CD4-positive, alpha-beta T cell treated with Interleukin-15 for 1 hour (primary cell): ENCODE results near the gene MCTP1.

Source experiments
- DNase-seq: peaks from one replicate; pipeline ENCODE4 v3.0.0-alpha.2; 2020

The MCTP1 gene

DNA sequence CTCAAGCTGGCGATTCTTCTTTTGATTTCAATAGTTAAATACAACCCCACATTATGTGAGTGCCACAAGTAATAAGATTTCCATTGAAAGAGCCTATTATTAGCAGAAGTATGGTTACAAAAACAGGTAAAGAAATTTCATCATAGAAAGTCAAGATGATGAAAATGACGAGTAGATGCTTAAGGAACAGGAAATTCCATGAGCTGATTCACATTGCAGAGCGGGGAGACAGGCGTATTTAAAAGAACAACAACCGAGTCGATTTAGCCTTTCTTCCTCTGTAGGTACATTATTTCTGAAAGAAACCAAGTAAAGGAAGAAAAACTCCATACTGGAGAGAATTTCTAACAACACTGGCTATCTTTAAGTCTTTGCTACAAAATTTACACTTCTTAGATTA is 356.0 kb downstream of the MCTP1 start:
- DNase-seq: no peak

DNA sequence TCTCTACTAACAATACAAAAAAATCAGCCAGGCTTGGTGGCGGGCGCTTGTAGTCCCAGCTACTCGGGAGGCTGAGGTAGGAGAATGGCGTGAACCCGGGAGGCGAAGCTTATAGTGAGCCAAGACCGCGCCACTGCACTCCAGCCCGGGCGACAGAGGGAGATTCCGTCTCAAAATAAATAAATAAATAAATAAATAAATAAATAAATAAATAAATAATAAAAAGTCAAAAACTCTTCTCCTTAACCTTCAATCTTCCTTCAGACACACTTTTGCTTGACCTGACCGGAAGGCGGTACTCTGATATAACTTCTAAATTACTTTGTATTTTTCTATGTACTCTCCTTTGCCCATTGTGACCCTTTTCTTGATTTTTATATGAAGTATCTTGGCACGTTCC is 364.3 kb downstream of the MCTP1 start:
- no peak for DNase-seq

DNA sequence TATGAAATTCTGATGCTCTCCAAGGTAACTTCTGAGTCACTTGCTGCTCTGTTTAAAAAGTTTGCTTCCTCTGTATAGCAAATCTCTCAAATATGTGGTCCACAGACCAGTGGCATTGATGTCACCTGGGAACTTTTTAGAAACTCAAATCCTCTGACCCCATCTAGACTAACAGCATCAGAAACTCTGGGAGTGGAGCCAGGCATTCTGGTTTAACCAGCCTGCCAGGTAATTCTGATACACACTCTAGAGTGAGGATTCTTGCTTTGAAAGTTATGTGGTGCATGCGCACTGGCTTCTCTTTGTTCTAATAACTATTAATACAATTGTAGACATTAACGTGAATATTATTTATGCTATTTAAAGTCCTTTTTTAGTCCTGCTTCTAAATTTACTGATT is 368.3 kb downstream of the MCTP1 start:
- DNase-seq: no peak

DNA sequence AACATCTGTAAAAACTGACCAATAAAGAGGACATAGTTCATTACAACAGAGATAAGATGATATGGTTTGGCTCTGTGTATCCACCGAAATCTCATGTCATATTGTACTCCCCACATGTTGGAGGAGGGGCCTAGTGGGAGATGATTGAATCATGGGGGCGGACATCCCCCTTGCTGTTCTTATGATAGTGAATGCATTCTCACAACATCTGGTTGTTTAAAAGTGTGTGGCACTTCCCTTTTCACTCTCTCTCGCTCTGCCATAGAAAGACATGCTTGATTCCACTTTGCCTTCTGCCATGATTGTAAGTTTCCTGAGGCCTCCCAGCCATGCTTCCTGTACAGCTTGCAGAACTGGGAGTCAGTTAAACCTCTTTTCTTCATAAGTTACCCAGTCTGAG is 373.6 kb downstream of the MCTP1 start:
- DNase-seq: no peak

DNA sequence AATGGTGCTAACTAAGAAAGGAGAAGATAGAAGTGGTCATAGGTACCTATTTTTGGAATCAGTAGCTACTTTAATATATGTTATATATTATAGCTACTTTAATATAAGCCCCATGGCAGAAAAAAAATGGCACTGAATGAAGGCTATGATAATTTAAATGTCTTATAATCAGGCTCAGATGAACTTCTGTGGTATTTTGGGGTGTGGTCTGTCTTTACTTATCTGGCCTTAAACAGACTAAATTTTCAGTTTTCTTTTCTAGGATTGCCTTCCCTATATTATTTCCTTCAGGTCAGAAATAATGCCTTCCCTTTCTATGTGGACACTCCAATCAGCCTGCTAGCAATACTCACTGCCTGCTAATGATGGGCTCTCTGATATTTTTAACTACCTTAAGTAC is 374.2 kb downstream of the MCTP1 start:
- DNase-seq: no peak

DNA sequence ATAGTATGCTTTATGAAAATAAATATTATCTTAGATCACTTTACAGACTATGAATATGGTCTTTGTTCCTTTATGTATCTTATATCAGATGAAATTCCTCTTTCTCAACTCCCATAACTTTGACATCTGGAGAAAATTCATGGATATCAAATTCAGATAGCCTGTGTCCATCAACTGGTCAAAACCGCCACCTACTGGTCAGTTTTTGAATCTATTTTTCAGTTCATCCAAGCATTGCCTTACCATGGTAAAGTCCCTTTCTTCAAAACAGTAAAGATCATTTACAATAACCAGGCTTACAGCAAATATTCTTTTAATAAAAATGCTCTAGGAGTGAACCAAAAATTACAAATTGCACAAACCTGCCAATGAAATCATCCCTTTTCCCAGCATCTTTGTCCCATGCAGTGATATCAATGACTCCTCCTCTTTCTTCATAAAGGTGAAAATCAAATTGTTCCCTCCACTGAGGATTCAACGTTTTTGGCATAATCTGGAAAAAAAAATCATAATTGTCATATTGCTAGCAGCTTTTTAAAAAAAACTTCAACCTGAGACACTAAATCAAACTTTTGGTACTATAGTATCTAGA is 375.9 kb downstream of the MCTP1 start:
- no peak for DNase-seq

DNA sequence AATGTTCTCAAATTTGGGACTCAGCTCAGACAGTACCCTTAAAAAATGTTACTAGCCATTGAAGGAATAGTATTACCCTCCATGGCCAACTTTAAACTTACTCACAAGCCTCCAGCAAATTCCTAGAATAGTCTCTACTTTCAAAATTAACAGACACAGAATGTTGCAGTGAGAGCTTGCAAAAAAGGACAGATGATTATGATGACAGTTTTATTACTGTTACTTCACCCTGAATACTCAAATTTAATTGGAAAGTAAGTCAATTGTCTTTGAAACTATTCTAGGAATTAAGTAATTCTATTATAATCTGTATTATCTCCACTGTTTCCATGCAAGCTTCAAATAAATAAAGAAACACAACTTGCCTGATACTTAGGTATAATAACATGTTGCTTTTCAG is 378.1 kb downstream of the MCTP1 start:
- no peak for DNase-seq

DNA sequence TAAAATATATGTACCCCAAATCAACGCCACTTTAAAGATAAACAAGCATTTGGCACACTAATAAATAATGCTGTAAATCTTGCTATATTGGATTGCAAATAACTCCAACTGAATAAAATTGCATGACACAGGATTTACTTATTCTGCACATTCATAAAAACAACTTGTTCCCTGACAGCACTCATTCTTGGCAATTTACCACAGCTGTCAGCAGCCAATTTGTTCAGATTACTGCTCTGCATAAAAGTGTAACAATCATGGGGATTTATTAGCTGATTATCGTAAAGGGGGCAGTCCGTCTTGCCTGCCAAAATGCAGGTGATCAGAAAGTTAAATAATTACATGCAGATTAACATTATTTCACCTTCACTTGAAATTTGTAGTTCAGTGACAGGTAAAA is 381.2 kb downstream of the MCTP1 start:
- no peak for DNase-seq

DNA sequence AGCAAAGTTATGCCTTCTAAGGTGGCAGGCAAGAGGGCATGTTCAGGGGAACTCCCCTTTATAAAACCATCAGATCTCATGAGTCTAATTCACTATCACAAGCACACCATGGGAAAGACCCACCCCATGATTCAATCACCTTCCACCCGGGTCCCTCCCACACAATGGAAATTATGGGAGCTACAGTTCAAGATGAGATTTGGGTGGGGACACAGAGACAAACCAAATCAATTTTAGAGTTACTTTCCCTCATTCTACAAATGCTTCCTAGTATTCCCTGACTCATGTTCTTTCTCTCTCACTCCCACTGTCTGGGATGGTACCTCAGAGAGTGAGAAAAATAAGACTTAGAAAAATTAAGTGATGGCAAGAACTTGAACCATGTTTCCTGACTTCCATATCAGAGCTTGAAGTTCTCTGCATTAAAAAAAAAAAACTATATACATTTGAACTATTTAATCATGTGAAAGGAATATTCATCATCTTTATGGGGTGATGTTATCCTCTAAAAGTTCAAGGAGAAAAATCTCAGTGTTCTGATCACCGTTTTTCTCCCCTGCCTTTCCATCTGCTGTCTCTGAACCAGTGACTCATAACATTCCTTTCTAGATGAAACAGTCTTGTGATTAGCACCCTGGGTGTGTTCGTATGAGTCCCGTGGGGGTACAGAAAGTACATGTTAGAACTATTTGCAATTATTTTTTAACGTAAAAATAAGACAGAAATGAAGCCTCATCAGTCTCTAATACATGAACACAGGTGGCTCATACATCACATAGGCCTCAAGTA is 383.5 kb downstream of the MCTP1 start:
- DNase-seq: no peak

DNA sequence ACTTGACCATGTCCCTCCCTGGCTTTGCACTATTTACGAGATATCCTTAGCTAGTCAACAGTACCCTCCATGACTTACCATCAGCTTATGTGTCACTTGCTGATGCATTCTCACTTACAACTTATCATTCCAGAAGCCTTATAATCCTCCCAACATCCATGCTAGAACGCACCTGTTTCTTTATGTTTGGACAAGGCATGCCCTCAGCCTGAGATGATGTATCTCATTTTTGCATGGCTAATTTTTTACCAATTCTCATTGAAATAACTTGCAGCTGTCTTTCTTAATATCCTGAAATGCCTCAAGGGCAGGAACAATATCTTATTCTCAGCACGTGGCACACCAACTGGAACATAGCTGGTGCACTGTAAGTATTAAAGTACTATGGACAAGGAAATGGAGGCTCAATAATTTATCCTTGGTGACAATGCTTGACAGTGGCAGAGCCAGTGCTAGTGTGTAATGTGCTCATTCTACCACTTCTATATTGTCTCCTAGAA is 384.8 kb downstream of the MCTP1 start:
- DNase-seq: no peak

DNA sequence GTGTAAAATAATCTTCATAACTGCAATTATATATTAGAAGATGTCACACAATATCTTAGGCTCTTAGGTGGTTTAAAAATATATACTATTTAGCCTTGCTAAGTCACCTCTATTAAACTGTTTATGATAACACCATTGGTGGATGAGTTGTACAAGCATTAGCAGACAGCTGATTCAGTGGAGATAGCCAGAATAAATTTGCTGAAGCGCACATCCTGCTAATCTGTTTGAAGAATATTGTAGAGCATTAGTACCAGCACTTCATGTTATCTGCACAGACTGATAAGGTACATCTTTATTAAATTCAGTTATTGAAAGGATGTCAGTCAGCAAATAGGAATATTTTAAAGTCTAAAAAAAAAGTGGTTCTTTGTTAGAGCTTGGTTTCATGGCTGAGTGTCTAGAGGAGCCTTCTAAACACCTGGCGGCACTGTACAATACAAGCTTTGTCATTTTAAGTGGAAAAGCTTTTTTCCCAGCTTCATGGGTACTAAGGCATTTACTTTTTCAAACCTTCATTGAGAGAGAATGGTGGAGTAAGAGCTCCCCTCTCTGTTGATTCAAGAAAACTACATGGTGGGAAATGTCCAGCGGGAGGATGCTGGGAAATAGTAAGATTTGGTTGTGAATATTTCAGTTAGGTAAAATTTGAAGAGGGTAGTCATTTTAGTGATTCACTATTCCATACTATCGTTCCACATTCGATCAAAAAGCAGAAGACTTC is 391.3 kb downstream of the MCTP1 start:
- DNase-seq: no peak

DNA sequence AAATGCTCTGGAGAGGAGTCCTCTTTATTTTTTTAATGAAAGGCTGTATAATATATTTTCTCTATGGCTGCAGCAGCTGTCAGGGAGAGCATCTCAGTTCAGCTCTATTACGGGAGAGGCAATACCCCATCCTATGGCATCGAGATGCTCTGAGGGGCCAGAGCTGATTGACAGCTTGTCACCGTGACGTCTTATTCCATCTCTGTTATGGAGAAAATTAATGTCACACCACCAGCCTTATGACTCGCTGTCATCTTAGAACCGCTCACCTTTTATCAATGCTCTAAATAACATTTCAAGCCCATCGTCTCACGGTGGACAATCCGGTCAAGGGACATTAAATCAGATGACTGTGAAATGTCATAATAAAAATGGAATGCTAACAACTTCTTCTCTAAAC is 392.9 kb downstream of the MCTP1 start:
- no peak for DNase-seq

DNA sequence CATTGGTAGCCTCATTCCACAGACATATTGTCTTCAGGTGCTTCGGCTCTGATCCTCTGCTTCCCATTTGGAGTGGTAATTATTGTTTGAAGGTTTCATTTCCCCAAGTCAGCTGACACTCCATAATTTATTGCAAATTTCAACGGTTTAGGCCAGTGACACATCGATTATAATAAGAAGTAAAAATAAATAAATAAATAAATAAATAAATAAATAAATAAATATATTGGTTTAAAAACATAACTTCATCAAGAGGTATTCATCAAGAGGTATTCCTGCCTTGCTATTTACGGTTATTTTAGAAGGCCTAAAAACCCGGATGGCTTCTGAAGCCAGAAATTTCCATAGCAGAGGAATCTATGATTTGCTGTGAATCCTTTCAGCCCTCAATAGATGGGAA is 393.3 kb downstream of the MCTP1 start:
- no peak for DNase-seq

DNA sequence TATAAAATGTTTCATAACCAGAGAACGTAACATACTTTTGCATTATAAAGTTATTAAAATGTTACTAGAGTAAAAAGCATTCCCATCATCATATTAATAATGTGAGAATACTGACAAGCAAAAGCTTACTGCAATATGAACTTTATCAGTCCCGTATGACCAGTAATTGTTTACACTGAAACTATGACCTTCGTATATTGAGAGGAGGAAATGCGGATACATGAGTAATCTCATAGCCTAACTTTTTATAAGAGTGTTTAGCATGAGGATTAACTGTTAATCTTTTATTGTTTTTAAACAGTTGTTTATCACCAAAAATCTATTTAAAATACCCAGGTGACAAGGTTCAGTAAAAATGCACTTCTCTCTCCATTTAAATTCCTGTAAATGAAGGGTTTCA is 394.0 kb downstream of the MCTP1 start:
- no peak for DNase-seq

DNA sequence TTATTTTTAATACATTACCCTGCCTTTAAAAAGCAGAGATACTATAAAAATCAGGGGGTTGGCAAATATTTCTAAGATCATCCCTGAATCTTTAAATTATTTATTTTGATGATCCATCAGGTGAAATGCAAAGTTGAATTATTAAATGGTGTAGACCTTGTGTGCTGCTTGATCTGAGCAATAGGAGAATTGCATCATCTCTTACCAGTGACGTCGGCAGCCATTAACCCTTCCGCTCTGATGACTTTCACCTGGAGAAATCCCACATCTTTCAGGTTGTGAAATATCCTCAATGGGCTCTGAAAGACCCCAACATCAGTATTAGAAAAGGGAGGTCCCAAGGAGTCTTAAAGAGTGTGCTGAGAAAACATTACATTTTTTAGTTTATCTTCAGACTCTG is 396.2 kb downstream of the MCTP1 start:
- no peak for DNase-seq

DNA sequence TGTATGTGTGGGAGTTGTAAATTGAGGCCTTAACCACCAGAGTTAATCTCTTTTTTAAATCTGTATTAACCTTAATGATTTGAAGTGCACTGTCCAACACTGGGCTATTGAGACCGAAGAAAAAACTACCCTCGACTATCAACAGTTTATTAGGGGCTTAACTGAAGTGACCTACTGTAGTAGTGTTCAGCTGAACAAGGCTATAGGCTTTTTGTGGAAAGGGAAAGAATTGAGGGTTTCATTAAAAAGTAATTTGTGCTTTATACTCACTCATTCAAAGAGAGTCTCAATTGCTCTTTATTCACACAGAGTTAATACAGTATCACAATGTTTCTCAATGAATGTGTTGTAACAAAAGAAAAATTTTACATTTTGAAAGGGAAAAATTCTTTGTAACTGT is 399.0 kb downstream of the MCTP1 start:
- DNase-seq: no peak

DNA sequence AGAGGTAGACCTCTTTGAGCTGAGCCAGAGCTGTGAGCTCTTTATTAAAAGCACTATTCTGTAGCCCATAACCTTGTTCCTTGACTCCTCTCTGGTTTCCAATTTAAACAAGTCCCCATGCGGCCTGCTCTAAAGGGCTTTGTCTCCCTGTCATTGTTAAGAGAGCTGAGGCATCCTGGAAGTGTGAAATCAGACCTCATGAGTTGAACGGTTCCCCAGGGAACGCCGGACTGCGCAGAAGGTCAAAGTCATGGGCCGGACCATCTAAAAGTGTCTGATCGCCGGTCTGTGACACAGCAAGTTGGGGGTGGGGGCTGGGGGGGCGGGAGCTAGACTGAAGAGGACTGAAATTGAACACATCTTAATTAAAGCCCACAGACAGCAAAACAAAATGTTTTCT is 400.6 kb downstream of the MCTP1 start:
- DNase-seq: no peak

DNA sequence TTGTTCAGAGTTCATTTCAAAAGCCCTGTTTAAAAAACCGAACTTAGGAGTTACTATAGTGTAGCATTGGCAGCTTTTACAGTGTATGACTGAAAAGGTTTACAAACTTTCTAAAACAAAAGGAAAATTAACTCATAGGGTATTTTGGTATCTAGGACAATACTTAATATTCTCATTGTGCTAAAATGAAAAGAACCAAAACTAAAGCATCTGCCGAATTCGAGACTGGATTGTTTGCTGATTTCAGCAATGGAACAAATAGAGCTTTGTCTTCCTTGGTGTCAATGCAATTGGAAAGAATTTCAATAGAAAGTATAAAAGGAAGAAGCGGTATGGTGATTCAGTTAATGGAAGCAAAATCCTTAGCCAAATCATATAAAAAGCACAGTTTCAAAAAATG is 412.4 kb downstream of the MCTP1 start:
- DNase-seq: no peak

DNA sequence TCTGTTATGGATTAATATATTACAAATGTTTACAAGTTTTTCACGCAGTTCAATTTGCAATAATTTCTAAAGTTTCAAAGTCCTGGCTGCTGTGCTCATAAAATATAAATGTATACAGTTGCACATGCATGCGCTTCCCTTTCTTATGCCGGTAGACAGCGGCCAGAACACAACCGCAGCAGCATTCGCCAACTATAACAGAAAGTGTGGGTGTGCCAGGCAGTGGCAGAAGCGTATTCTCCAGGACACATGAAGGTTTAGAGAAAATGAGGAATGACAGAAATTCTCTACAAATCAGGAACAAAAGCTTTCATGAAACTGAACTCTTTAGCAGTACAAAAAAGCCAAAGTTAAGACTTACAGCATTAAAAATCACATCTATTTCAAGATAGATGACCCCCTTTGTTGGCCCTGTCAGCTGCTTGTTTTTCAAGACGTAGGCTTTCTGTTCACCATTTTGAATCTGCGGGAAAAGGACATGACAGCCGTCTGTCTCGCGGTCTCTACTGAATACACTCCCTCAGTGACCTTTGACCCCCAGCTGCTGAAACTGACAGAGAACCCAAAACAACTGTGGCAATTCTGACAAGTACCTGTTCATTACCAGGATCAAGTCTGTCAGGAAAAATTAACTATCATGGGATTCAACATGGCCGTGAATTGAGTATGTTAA is 414.2 kb downstream of the MCTP1 start:
- no peak for DNase-seq

DNA sequence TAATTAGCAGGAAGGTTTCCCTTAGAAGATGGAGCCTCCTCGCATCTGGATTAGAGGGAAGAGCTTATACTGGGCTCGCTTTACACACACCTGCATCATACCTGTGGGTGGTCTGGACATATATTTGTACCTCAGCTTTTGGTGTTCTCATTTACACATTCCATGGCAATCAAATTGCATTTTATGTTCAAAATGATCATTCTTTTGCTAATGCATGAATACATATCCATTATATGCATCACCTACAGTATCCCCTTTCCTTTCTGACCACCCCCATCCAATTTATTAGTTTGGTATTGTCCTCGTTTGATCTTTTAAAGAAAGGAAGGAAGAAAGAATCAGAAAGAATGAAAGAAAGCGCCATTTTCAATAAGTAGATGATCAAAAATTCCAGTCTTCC is 415.0 kb downstream of the MCTP1 start:
- DNase-seq: no peak

DNA sequence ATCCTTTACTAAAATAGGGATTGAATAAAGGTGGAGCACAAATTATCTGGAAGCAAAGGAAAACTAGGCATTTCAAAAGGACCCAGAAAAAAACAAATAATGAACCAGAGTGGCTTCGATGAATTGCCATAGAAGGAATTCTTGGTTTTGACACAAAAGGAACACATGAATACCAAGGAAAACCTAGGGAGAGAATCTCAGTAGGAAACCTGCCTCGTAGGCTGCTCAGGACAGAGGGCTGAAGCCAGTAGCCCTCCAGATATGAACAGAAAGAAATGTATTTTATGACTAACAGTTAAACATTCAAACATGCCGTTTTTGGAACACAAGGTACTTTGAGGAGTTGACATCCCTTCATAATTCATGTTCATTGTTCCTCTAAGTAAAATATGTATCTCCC is 420.9 kb downstream of the MCTP1 start:
- DNase-seq: no peak

DNA sequence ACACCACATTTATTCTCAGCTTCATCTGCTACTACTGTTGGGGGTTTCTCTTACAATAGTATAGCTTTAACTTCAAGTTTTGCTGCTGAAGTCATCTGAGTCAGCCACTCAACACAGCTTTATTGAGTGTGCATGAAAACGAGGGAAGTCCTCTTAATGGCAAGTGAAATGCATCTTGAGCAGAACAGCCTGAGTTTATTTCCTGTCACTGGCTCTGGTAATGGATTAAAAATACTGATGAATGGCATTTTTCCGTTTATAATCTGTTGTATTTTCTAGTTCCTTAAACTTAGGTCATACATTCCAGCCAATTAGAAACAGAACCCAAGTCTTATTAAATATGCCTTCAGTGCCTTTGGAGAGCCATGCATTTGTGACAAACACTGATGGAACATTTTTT is 427.8 kb downstream of the MCTP1 start:
- DNase-seq: no peak

DNA sequence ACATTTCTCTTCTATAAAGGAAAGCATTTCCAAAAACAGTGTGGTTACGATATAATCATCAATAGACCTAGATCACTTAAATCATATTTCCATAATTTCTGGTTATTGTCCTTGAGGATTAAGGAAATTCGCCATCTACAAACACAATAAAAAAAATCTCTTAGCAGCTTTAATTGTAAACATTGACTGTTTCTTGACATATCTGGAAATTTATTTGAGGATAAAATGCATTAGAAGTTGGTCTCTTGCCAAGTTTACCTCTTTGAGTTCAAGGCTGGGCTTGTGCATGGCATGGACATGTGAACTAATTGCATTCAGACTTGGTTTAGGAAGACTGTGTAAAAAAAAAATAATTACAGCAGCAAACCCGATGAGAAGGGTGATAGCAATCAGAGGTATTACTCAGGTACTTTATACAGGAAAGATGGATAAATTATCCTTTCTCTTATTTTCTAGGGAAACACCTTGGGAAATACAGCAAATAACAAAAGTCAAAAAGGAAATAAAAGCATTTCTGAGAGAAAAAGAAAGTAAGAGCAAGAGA is 428.6 kb downstream of the MCTP1 start:
- DNase-seq: no peak
